ENCODE results near the gene IRX2. TPM values are rescaled to one million over a fixed set of nuclear protein-coding genes. Genes with fewer than 3 reads are reported as not detected.

Gene IRX2
- total RNA-seq, 4 donors from 2014 or later: not detected

- H3K4me1 ChIP-seq: peaks cover 0 to 34% (median 0%) of the 10 kb centered on the region in 4 donors
- peaks cover 0 to 46% of the 10 kb centered on the region in 2 donors for H3K27me3 ChIP-seq
- H3K4me3 ChIP-seq: peak overlapping the region in 2 of 4 donors; percentile 16 to 26
- no peak for DNase-seq
- TF ChIP-seq, protein P1, sequence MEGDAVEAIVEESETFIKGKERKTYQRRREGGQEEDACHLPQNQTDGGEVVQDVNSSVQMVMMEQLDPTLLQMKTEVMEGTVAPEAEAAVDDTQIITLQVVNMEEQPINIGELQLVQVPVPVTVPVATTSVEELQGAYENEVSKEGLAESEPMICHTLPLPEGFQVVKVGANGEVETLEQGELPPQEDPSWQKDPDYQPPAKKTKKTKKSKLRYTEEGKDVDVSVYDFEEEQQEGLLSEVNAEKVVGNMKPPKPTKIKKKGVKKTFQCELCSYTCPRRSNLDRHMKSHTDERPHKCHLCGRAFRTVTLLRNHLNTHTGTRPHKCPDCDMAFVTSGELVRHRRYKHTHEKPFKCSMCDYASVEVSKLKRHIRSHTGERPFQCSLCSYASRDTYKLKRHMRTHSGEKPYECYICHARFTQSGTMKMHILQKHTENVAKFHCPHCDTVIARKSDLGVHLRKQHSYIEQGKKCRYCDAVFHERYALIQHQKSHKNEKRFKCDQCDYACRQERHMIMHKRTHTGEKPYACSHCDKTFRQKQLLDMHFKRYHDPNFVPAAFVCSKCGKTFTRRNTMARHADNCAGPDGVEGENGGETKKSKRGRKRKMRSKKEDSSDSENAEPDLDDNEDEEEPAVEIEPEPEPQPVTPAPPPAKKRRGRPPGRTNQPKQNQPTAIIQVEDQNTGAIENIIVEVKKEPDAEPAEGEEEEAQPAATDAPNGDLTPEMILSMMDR (IDR thresholded peaks at IDR 0.05): no peak
- TF ChIP-seq POLR2A (IDR thresholded peaks at IDR 0.05): no peak
- H3K36me3 ChIP-seq: no peaks in the 10 kb centered on the region
- peaks cover 0 to 3% (median 0%) of the 10 kb centered on the region in 4 donors for H3K9me3 ChIP-seq
- H3K27ac ChIP-seq: no peak overlapping the region
Measured at GRCh38 chr5:2750758-2751464, 566 bp downstream of the IRX2 start.

DNA sequence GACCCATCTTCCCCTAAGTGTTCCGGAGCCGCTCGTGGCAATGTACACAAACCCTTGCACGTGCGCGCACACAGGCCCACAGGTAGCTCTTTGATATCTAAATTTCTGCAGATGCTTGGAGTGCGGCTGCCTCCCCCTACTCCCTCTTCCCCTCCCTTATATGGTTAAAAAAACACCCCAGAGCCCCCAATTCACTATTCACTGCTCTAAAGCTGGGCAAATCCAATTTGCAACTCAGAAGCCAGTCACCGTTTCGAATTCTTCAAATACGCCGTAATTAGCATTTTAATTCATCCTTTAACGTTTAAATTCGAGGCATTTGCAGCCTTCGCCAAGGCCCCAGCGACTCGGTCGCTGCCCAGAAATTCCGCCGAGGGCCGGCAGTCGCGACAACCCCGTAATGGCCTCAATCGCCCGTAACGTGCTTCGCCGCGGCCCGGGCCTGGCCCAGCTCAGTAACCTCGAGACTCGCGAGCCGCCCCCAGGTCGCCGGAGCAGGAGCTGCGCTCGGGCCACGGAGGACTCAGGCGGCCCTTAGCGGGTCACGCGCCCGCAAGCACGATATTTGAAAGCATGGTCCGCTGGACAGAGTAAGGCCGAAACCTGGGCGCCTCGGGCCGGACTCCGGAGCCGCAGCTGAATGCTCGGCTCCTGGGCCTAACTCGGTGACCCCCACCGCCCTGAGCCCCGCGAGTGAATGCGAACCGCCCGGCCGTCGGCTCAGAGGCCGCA is 1.3 kb downstream of the IRX2 start:
- Histone ChIP-seq H3K36me3 (no peaks in the 10 kb centered on the region), H3K4me1 (peaks cover 0 to 26% (median 0%) of the 10 kb centered on the region in 4 donors), H3K27me3 (peaks cover 0 to 46% of the 10 kb centered on the region in 2 donors), H3K27ac (no peak overlapping the region), H3K9me3 (peaks cover 0 to 3% (median 0%) of the 10 kb centered on the region in 4 donors), H3K4me3 (no peak overlapping the region)
- DNase-seq: no peak
- TF ChIP-seq, protein P1 (IDR thresholded peaks at IDR 0.05): no peak
- TF ChIP-seq POLR2A (IDR thresholded peaks at IDR 0.05): no peak

- H3K4me1 ChIP-seq: peaks cover 0 to 20% (median 0%) of the 10 kb centered on the region in 4 donors
- no peak for DNase-seq
- H3K4me3 ChIP-seq: no peak overlapping the region
- H3K9me3 ChIP-seq: peaks cover 0 to 3% (median 0%) of the 10 kb centered on the region in 4 donors
- H3K27ac ChIP-seq: no peak overlapping the region
- no peaks in the 10 kb centered on the region for H3K36me3 ChIP-seq
- H3K27me3 ChIP-seq: peaks cover 0 to 46% of the 10 kb centered on the region in 2 donors
- TF ChIP-seq, protein P1 (IDR thresholded peaks at IDR 0.05): no peak
- TF ChIP-seq POLR2A (IDR thresholded peaks at IDR 0.05): no peak
Measured at GRCh38 chr5:2749514-2750025, 1.9 kb downstream of the IRX2 start.

- Histone ChIP-seq H3K36me3 (no peaks in the 10 kb centered on the region), H3K4me1 (peaks cover 0 to 19% (median 0%) of the 10 kb centered on the region in 4 donors), H3K27ac (no peak overlapping the region), H3K4me3 (no peak overlapping the region), H3K27me3 (peaks cover 0 to 43% of the 10 kb centered on the region in 2 donors), H3K9me3 (peaks cover 0 to 3% (median 0%) of the 10 kb centered on the region in 4 donors)
- no peak for DNase-seq
- TF ChIP-seq, protein P1 (IDR thresholded peaks at IDR 0.05): no peak
- no peak for TF ChIP-seq POLR2A (IDR thresholded peaks at IDR 0.05)
Measured at GRCh38 chr5:2748861-2749513, 2.5 kb downstream of the IRX2 start.

DNA sequence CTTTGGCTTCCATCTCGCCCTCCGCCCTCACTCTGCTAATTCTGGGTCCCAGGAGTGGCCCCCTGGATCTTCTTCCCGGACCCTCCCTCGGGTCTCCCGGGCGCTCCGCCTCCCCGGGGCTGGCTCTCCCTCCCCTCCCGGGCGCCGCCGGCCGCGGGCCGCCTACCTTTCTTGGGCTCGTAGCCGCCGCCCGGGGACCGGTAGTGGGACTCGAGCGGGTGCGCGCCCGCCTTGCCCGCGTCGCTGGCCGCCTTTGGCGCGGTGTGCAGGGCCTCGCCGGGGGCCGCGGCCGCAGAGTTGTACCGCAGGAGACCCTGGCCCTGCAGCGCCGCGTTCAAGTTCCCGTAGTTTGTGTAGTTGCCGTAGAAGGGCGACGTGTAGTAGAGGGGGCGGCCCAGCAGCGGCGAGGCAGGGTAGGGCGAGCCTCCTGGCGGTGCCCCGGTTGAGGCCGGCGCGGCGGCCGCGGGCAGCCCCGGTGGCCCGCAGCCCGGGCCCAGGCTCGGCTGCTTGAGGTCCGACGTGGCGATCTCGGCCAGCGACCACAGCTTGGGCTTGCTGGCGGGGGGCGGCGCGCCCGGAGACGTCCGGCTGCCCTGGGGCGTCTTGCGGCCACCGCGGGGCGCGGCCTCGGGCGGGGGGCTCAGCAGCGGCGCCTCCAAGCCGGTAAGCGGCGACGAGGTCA is 3.2 kb downstream of the IRX2 start:
- Histone ChIP-seq H3K9me3 (peaks cover 0 to 3% (median 0%) of the 10 kb centered on the region in 4 donors), H3K36me3 (no peaks in the 10 kb centered on the region), H3K4me1 (peaks cover 0 to 19% (median 0%) of the 10 kb centered on the region in 4 donors), H3K27me3 (peaks cover 0 to 37% of the 10 kb centered on the region in 2 donors), H3K27ac (no peak overlapping the region), H3K4me3 (no peak overlapping the region)
- no peak for DNase-seq
- TF ChIP-seq, protein P1 (IDR thresholded peaks at IDR 0.05): no peak
- no peak for TF ChIP-seq POLR2A (IDR thresholded peaks at IDR 0.05)
